GM21737 (cell line): ENCODE data around the gene DKK3.
"Not testable (repeated sequence)": the region's sequence is repeated elsewhere in the genome, so short reads cannot be mapped to it uniquely, and the experiment has no call there.

ENCODE experiments used
- ATAC-seq: cut with Tn5 transposase; IDR thresholded peaks from one replicate; pipeline ENCODE4 v1.9.1; 2021; ENCODE audit warnings: mild to moderate bottlenecking, moderate library complexity; ENCODE audit not compliant: unreplicated experiment

DKK3 gene

GRCh38 chr11:12007769-12008737 is at the start of gene DKK3:
DKK3 (minus strand) TSS chr11:12008626; CDS start chr11:12008582, 44 bp downstream.
- ATAC-seq = no peak

GRCh38 chr11:12057299-12057980 is 49.0 kb upstream of the DKK3 start:
- ATAC-seq = no peak

- no peak for ATAC-seq
These were observed 47.7 kb upstream of the DKK3 start for GRCh38 chr11:12056119-12056518.

- no peak for ATAC-seq
These were observed 45.4 kb upstream of the DKK3 start for GRCh38 chr11:12053606-12054361.

- no peak for ATAC-seq
These were observed 44.5 kb upstream of the DKK3 start for GRCh38 chr11:12052676-12053605.

GRCh38 chr11:12051287-12051662 is 42.8 kb upstream of the DKK3 start:
- no peak for ATAC-seq

- ATAC-seq = no peak
These were observed 42.3 kb upstream of the DKK3 start for GRCh38 chr11:12050470-12051286.

- ATAC-seq = no peak
These were observed 40.7 kb upstream of the DKK3 start for GRCh38 chr11:12048936-12049790.

- no peak for ATAC-seq
These were observed 38.3 kb upstream of the DKK3 start for GRCh38 chr11:12046636-12047236.

- ATAC-seq = no peak
These were observed 37.6 kb upstream of the DKK3 start for GRCh38 chr11:12045914-12046635.

- ATAC-seq = no peak
These were observed 36.4 kb upstream of the DKK3 start for GRCh38 chr11:12044799-12045198.

- ATAC-seq = no peak
These were observed 35.7 kb upstream of the DKK3 start for GRCh38 chr11:12043959-12044791.

GRCh38 chr11:12043221-12043620 is 34.8 kb upstream of the DKK3 start:
- ATAC-seq = no peak

GRCh38 chr11:12042215-12042676 is 33.8 kb upstream of the DKK3 start:
- no peak for ATAC-seq

- ATAC-seq = not testable (repeated sequence)
These were observed 32.3 kb upstream of the DKK3 start for GRCh38 chr11:12040719-12041118.

GRCh38 chr11:12032968-12033367 is 24.5 kb upstream of the DKK3 start:
- no peak for ATAC-seq
